Endothelial cell (in vitro differentiated cells): ENCODE data around the gene DPP9. TPM values are rescaled to one million over a fixed set of nuclear protein-coding genes. Genes with fewer than 3 reads are reported as not detected.

ENCODE experiments used
- DNase-seq: peaks from one replicate; pipeline ENCODE4 v3.0.0; 2021; ENCODE audit warnings: low spot score
- H3K27ac Mint-ChIP-seq: one replicate; pipeline ENCODE4 v1.8.0; 2021; ENCODE audit warnings: mixed read lengths, inconsistent platforms; ENCODE audit not compliant: unreplicated experiment
- H3K27me3 Mint-ChIP-seq: one replicate; pipeline ENCODE4 v1.8.0; 2021; ENCODE audit warnings: mild to moderate bottlenecking, moderate library complexity, mixed read lengths, inconsistent platforms; ENCODE audit not compliant: unreplicated experiment
- H3K36me3 Mint-ChIP-seq: one replicate; pipeline ENCODE4 v1.8.0; 2021; ENCODE audit warnings: mild to moderate bottlenecking, low read depth, mixed read lengths, inconsistent platforms; ENCODE audit not compliant: unreplicated experiment
- H3K4me1 Mint-ChIP-seq: one replicate; pipeline ENCODE4 v1.8.0; 2021; ENCODE audit warnings: mild to moderate bottlenecking, mixed read lengths, inconsistent platforms; ENCODE audit not compliant: unreplicated experiment
- H3K4me3 Mint-ChIP-seq: one replicate; pipeline ENCODE4 v1.8.0; 2021; ENCODE audit warnings: mild to moderate bottlenecking, mixed read lengths, inconsistent platforms; ENCODE audit not compliant: unreplicated experiment
- H3K9me3 Mint-ChIP-seq: one replicate; pipeline ENCODE4 v1.8.0; 2021; ENCODE audit warnings: mixed read lengths, inconsistent platforms; ENCODE audit not compliant: unreplicated experiment
- CTCF ChIP-seq: fragments of 200-600 bp; sonication (generic); IDR thresholded peaks from one replicate; pipeline ENCODE4 v1.5.0; 2021; ENCODE audit warnings: antibody characterized with exemption; ENCODE audit not compliant: unreplicated experiment
- long read RNA-seq: library from polyadenylated mRNA; unstranded; transcript quantifications from one replicate; pipeline ENCODE4 v2.0.0, GENCODE V29; 2020; ENCODE audit not compliant: unreplicated experiment
- total RNA-seq: library from RNA; stranded (reverse); fragmentation: NEBNext Ultra II Directional; extraction: Animal tissue kit (Norgen Biotek cat#: 25700); gene quantifications from one replicate; pipeline ENCODE4 v1.2.1, GENCODE V29; 2021; ENCODE audit not compliant: unreplicated experiment

Gene DPP9
- 63.3 TPM for total RNA-seq
- long read RNA-seq, full-length matches to known transcripts = 4 of 14 reads
- long read RNA-seq, partial matches to known transcripts = 6 of 14 reads
- long read RNA-seq, other reads (novel, unspliced or antisense) = 4 of 14 reads

DNA sequence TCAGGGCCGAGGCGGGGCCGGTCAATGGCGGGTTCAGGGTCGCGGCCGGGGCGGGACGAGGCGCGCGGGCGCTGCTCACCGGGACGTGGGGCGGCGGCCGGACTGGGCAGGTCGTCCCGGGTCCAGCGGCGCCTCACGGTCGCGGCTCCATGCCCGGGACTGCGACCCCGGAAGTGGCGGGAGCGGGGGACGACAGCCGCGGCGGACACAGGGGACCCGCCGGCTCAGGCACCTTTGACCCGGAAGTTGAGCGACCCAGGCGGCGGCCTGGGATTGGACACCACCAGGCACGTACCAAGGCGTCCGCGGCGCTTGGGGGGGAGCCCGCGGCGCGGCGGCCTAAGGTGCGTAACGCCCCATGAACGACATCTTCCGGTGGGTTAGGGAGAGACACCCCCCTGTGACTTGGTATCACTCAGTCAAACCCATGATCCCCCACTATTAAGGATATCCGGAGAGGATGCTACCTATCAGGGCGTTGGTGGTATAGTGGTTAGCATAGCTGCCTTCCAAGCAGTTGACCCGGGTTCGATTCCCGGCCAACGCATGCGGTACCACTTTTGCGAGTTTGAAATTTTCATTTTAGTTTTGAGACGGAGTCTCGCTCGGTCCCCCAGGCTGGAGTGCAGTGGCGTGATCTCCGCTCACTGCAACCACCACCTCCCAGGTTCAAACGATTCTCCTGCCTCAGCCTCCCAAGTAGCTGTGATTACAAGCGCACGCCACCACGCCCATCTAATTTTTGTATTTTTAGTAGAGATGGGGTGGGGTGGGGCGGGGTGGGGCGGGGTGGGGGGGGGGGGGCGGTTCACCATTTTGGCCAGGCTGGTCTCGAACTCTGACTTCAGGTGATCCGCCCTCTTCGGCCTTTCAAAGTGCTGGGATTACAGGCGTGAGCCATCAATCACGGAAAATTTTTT, at the start of gene DPP9:
DPP9 (minus strand) TSS at position 248 of the 920 bp plus-strand sequence. CDS start 3,936 bp downstream, outside the sequence.
- Mint-ChIP-seq H3K4me1 (peaks cover 23% of the 10 kb centered on the region), H3K9me3 (no peaks in the 10 kb centered on the region), H3K36me3 (peaks cover 18% of the 10 kb centered on the region), H3K4me3 (peak within 1 kb of the TSS; percentile 99), H3K27ac (peak within 1 kb of the TSS; percentile 96), H3K27me3 (peaks cover 23% of the 10 kb centered on the region)
- DNase-seq = peak; percentile 96
- no peak for TF ChIP-seq CTCF

GRCh38 chr19:4773047-4773640, 49.5 kb upstream of the DPP9 start:
- H3K4me3 Mint-ChIP-seq = no peak overlapping the region
- TF ChIP-seq CTCF = no peak
- peaks cover 7% of the 10 kb centered on the region for H3K27me3 Mint-ChIP-seq
- no peak overlapping the region for H3K27ac Mint-ChIP-seq
- no peak for DNase-seq
- no peaks in the 10 kb centered on the region for H3K36me3 Mint-ChIP-seq
- no peaks in the 10 kb centered on the region for H3K4me1 Mint-ChIP-seq
- no peaks in the 10 kb centered on the region for H3K9me3 Mint-ChIP-seq

- H3K4me1 Mint-ChIP-seq = no peaks in the 10 kb centered on the region
- H3K27ac Mint-ChIP-seq = no peak overlapping the region
- DNase-seq = no peak
- H3K9me3 Mint-ChIP-seq = no peaks in the 10 kb centered on the region
- no peaks in the 10 kb centered on the region for H3K36me3 Mint-ChIP-seq
- H3K4me3 Mint-ChIP-seq = no peak overlapping the region
- H3K27me3 Mint-ChIP-seq = peaks cover 7% of the 10 kb centered on the region
- TF ChIP-seq CTCF = no peak
Measured at GRCh38 chr19:4772566-4772965, 48.9 kb upstream of the DPP9 start.

DNA sequence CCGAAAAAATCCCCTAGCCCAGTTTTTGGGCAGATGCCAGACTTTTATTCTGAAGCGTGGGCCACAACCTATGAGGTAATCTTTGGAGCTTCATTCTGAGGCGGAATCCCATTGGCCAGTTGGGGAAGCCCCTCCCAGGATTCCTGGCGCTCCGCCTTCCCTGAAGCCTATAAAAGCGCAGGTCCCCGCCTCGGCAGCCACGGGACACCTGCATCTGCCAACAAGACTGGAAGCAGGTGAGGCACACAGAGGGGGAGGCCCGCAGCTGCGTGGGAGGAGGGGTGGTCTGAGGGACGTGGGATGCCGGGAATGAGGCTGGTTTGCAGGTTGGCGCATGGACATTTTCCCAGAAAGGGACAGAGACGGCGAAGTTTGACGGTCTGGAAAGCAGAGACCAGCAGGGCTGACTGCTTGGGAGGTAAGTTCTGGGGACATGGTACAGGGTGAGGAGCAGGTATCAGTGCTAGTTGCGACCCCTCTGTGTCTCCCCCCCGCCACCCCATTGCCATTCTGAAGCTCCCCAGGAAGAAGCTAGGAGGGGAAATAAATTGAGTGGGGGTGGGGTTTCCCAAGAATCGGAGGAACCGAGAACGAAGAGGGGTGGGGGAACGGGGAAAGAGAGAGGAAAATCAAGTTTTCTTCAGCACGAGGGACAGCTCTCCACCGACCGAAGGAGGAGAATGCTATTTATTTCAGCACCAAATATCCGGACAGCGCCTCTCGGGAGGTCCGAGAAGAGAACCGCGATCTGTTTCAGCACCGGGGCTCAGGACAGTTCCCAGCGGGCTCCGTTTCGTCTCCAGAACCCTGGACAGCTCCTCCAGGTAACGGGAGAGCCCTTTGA, 45.5 kb upstream of the DPP9 start:
- no peak for TF ChIP-seq CTCF
- Mint-ChIP-seq H3K9me3 (no peaks in the 10 kb centered on the region), H3K4me1 (no peaks in the 10 kb centered on the region), H3K27me3 (peaks cover 9% of the 10 kb centered on the region), H3K36me3 (no peaks in the 10 kb centered on the region), H3K27ac (no peak overlapping the region), H3K4me3 (no peak overlapping the region)
- DNase-seq = peak; percentile 94
